ENCODE results near the gene ZNF664. TPM values are rescaled to one million over a fixed set of nuclear protein-coding genes. Genes with fewer than 3 reads are reported as not detected.

The ZNF664 gene
- total RNA-seq, 1 donor from 2014 or later = 38.4 TPM

DNA sequence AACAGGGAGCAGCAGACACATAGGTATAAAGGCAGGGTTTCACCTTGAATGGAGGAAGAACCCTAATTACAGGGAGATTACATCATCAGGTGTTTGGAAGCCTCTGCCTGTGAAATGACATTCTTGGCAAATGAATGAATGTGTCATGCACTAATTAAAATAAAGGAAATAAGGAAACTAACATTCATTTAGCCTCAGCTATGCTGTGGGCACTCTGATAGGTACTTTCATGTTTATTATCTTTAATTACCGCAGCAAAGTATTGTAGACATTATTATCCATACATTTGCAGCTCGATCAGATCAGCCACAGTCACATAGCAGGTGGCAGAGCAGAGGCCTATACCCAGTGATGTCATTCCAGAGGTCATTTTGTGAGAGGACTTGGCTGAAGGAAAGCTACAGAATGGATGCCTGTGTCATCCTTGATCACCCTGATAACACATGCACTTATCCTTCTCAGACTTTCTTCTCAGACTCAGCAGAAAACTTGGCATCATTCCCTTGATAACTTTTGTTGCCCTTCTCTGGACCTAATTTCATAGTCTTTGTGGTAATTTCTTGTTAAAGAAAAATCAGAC lies 18.4 kb downstream of the ZNF664 start:
- ATAC-seq = peak; percentile 47

DNA sequence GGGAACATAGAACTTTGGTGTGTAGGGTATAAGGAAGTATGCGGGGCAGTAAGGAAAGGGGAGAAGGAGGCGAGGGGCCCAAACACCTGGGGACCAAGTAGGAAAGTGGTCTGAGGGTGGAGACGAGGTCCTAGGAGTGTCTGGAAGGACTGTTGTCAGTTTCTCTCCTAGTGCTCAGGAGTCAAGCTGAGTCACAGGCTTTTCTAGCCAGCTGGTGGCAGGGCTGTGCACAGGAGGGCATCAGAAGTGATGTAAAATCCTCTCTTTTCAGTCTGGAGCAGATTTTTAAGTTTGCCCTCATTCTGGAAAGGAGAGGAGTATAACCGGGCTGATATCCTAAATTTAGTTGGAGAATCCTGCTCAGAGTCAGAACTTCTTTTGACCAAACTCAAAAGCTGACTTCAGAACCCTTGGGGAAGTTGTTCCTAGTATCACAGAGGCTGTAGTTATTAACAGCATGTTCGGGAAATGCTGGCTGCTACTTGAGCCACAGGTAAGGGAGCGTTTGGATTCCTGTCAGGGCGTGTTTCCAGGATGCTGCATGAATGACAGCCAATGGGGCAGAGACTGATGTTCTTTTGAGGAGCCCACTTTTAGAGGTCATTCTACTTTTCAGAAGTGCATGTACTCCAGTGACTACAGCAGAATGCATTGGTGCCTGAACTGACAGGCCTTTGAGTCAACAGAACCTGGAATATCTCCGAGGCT lies 19.3 kb downstream of the ZNF664 start:
- ATAC-seq = no peak

DNA sequence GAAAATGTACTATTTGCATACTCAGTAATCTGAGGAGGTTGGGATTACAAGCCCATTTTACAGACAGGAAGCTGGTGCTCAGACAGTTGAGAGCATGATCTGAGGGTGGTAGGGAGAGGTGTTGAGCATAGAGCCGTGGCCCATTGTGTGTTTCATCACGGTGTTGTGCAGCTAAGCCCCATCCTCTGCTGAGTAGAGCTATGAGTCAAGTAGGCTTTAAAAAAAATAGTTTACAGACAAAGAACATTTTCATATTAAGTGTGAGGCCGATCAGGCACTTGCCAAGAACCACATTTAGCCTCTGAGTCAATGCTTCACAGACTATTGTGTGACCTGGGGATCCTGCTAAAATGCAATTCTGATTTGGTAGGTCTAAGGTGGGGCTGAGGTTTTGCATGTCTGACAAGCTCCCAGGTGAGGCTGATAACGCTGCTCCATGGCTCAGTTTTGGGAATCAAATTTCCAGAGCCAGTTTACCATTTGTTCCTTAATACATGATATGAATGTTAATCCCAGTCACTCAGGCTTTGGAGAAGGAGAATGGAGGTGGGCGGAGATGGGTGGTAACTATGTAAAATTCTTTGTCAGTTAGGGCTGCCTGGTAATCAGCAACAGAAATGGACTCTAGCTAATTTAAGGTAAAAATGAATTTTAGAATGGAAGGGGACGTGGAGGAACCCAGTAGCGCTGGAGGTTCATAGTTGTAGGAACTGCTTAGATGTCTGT lies 22.2 kb downstream of the ZNF664 start:
- peak; percentile 92 for ATAC-seq

DNA sequence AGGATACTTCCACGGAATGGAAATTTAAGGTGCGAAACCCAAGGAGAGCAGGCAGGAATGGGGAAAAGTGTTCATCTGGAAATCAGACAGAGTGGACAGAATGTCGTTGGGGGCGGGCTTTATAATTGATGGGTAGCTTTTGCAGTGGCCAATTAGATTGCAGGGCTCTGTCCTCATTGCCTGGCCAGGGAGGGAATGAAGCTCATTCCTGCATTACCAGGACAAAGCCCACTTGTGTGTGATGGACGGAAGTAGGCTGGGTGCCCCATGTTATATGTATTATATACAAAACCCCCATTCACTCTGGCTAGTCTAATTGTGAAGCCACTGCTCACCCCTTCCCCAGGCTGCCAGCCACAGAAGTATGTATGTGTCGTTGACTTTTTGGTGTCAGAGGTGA lies 23.6 kb downstream of the ZNF664 start:
- ATAC-seq = no peak

DNA sequence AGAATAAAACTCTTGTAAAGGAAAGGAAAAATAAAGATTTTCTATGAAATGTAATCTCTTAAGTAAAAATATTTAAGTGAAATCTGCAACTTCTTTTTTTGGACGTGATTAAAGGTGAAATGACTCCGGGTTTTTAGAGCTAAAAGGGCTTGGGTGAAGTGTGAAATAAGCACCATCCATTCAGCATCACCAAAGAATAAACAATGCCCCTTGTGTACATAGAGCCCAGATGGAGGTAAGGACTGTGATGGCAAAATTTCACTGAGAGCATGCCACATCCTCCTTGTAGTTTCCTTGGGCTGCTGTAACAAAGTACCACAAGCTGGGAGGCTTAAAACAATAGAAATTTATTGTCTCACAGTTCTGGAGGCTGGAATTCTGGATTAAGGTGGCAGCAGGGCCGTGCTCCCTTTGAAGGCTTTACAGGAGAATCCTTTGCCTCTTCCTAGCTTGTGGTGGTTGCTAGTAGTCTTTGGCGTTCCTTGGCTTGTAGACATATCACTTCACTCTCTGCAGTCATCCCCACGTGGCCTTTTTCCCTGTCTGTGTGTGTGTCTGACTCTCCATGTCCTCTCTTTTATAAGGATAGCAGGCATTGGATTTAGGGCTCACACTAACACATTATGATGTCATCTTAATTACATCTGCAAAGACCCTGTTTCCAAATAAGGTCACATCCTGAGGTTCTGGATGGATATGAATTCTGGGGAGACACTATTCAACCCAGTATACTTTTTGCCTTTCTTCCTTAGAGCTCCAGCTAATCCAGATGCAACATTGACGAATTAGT lies 24.2 kb downstream of the ZNF664 start:
- ATAC-seq = no peak

DNA sequence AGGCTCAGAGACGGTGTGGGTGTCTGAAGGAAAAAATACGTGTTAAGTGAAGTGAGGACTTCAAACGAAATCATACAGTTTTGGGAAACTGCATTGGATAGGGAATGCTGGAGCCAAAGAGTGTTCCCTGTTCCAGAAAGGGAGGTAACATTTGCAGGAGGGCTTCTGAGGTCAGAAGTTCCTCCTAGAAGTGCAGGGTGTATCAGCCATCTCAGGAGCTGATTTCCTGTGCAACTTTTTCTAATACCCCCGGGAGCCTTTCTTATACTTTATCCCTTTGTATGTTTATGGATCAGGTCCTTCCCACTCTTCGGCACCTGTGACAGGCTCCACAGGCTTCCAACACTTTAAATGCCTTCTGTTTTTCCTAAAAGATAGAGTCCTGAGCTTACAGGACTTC lies 24.9 kb downstream of the ZNF664 start:
- no peak for ATAC-seq

DNA sequence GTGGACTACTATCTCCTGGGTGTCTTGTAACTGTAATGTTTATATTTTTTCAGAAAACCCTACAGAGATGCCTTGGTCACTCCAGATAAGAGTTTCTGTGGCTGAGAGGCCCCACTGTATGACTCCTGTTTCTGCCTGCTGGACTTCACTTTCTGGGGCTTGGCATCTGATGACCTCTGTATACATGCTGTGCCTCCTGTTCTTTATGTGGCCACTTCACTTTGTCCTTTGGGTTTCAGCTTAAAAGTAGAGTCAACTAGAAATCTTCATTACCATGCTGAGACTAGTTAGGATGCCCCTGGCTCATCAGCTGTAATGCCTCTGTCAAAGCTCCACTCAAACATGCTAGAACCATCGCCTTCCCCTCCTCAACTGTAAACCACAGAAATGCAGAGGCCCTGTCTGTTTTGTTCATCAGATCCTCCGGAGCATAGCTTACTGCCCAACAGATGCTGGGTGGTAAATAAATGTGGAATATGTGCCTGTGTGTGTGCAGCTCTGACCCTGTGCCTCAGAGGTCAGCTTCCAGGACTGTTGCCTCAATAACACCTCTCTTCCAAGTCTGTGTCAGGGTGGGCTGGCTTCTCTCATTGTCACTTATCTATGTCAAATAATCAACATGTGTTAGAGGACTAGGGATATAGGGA lies 25.5 kb downstream of the ZNF664 start:
- no peak for ATAC-seq

DNA sequence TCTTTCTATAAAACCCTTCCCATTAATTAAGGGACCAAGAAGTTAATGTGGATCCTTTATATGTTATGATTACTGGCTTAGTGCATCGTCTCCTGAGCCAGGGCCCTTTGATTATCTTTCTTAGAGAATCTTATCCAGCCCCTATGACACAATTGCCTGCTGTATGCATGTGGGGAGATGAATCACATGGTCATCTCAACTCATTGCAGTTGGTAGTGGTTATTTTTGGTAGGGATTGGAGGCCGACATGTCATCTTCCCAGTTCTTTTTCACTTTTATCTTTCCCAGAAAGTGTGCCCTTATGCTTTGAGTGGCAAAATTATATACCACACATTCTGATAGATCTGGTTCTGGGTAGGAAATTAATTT lies 26.0 kb downstream of the ZNF664 start:
- no peak for ATAC-seq

DNA sequence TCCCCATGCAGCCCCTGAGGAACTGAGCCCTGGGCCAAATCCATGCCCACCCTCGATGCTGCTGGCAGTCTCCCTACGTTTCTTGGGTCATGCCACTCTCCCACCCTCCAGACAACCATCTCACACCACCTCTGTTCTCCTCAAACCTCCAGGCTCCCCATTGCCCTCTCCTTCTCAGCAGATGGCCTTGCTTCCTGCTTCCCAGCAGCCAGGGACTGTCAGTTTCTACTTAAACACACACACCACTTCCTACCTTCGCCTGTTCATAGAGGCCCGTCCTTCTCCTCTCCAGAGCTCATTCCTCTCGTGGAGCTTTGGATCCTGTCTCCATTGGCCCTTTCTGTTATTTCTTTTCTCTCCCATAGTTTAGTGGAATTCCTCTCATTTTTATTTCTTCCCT lies 27.1 kb downstream of the ZNF664 start:
- ATAC-seq = no peak

DNA sequence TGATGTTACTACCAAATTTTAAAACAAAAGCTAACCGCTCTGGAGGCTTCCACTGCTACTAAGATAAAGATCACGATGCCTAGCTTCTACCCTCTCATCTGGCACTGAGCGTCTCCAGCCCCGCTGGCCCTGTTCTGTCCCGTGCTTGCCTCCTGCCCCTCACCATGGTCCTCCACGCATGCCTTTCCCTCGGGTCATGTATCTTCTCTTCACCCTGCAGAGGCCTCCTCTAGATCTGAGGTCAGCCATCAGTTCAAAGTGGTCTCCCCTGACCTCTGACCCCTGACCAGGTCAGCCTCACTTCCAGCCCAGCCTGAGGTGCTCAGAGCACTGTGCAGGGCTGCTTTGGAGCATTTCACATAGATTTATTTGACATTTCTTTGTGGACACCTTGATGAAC lies 28.3 kb downstream of the ZNF664 start:
- no peak for ATAC-seq

DNA sequence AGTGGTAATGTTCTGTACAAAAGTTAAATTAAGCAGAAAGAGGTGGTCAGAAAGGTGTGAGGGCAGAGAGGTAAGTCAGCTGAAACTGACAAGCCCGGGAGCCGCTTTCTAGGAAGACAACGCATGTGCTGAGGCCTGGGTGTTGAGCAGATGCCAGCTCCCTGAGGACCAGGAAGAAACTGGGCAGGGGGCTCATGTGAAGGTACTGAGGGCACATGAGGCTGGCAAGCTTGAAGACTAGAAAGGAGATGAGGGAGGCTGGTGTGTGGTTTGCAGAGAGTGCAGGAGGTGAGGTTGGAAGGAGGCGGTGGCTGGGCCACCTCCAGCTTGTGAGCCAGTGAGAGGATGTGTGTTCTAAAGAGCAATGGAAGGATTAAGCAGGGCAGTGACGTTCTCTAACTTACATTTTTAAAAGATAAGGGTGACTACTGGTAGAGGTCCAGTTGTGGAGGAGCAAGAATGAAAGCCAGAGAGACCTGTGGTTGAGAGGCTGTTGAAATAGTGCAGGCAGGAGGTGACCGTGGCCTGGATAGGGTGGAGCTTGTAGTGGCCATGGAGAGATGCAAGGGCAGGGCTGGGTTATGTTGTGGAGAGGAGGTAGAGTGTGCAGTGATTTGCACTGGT lies 29.1 kb downstream of the ZNF664 start:
- peak; percentile 28 for ATAC-seq

DNA sequence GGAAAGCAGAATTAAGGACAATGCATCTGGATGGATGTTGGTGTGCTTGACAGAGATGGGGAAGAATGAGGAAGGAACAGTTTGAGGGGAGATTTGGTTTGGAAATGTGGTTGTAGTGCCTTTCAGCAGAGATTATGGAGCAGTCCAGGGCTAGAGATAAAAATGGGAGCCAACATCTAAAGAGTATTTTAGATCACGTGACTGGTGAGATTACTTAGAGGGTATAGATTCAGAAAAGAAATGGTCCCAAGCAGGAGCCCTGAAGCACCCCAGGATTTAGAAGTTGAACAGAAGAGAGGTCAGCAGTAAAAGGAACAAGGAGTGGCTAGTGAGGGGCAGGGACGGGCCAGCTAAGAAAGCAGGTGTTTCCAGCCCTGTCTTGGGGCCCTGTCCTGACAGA lies 29.6 kb downstream of the ZNF664 start:
- peak; percentile 38 for ATAC-seq

DNA sequence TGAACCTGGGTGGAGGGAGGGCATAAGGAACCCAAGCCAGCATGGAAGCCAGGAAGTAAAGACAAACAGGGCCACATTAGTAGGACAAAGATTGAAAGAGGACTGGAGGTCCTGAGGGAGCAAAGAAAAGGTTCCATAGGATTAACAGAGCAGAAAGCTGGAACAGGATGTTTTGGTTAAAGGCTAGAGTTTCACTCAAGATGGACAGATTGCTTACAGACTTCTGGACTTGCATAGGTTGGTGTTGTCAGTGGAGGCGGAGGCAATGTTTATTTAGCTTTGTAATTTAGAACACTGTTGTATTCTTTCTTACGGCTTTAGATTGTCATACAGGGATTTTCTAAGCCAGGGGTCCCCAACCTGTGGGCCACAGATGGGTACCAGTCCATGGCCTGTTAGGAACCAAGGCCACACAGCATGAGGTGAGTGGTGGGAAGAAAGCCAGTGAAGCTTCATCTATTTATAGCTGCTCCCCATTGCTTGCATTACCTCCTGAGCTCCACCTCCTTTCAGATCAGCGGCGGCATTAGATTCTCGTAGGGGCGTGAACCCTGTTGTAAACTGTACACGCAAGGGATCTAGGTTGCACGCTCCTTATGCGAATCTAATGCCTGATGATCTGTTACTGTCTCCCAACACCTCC lies 31.3 kb downstream of the ZNF664 start:
- no peak for ATAC-seq

DNA sequence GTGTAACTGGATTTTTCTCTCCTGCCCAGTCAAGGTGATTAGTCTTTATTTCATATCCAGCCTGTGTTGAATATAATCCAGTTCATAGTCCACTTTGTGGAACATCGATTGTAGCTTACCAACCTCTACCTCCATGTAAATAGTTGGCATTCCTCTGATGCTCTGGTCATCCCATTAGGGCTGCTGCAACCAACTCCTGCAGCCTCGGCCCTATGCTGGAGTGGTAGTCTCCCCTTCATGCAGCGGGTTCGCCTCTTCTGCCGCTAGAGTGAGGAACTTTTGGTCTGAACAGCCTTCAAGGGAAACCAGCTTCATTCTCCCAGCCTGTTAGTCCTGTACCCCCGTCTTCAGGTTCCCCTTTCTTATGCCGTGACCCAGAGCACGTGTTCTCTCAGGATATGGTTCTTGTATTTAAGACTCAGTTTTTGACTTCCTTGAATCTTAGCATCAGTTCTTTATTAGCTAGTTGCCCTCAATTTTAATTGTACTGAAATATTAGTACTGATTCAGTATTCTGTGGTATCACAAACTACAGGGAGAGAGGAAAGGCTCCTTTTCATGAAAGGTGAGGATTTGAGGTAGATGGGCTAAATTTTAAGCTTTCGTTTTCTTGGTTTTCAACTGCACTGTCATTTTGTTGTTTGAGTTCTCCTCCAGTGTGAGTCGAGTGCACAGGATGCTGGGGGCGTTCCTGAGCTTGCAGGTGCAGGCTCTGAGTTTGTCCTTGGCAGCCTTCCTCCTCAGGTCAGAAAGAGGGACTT lies 33.2 kb downstream of the ZNF664 start:
- ATAC-seq = no peak

DNA sequence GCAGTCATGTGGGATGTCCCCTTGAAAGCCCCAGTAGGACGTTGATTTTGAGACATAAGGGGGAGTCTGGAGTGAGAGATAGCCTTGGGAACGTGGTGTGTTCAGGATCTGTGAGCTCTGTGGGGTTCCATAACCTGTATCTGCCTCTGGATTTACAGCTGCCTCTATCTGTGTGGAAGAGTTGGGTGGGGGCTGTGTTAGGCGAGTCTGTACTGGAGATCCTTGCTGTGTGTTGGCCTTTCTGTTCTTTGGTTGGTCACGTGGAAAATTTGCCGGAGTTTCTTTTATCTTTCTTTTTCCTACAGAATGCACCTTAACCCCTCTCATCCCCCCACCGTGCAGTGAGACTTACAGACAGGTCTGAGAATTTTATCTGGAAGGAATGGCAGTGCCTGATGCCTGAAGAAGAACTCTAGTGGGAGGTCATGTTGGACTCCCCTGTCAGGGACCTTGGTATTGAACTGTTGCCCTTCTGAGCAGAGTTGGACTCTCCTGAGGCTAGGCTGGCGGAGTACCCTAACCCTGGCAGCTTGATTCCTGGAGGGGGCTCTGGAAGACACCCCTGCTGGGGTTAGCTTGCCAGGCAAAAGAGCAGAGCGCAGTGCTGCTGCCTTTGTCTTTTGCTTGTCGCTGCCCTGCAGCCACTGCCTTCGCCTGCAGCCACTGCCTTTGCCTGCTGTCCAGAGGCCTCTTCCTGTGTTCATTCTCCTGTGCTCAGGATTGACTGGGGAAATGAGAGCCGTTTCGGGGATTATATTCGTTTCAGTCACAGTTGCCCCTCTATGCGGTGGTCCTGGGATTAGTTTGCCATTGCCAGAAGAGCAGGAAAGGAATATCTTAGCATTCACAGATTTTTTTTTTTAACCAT lies 34.1 kb downstream of the ZNF664 start:
- no peak for ATAC-seq

DNA sequence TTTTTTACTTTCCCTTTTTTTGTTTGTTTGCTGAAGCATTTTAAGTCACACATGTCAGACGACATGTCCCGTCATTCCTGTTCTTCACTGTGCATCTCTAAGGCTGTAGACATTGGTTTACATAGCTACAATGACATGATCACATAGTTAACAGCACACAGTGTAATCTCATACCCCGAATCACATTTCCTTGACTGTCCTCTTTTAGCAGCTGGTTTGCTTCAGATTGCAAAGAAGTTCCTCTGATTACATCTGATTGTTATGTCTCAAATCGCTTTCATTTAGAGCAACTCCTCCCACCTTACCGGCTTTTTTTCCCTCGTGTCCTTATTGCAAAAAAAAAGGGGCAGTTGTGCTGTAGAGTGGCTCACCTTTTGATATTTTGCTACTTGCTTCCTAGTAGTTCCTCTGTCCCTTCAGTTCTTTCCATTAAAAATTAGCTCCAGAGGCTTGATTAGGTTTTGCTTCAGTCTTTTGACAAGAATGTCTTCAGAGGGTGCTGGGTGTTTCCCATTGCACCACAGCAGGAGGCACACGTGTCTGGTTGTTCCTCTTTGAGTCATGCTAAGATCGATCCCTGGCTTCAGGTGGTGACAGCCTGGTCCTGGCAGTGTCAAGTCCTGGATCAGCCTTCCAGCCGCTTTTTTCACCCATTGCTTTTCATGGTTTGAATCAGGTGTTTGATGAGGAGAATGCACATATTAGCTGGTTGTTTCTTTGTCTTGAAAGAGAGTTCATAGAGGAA lies 35.0 kb downstream of the ZNF664 start:
- peak; percentile 63 for ATAC-seq

DNA sequence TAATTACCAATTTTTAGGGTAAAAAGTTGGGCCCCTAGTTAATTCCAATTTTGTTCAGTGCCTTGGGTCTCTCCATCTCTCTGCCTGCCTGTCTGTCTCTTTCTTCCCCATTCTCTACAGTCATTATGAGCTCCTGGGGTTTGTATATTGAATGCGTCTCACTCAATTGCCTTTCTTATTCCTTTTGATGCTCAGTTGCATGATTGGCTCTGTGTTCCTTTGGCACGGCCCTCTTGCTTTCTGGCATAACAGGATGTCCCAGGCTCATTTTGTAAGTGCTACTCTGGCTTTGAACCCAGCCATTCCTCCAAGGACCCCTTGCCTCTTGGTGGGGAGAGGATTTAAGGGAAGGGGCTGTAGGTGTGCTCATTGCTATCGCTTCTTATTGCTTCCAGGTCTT lies 35.6 kb downstream of the ZNF664 start:
- ATAC-seq = no peak

DNA sequence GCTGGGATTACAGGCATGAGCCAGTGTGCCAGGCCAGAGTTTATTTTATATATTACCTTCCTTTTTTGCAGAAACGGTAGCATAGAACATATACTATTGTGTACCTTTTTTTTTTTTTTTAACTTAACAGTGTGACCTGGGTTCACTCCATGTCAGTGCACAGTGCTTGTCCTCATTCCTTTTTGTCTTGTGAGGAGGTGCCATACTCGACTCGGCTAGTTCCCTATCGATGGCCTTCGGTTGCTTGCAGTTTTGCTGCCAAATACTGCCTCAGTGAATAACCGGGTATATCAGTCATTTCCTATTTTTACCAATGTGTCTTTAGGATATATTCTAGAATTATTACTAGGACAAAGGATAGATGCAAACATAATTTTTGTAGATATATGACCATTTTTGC lies 36.8 kb downstream of the ZNF664 start:
- no peak for ATAC-seq

DNA sequence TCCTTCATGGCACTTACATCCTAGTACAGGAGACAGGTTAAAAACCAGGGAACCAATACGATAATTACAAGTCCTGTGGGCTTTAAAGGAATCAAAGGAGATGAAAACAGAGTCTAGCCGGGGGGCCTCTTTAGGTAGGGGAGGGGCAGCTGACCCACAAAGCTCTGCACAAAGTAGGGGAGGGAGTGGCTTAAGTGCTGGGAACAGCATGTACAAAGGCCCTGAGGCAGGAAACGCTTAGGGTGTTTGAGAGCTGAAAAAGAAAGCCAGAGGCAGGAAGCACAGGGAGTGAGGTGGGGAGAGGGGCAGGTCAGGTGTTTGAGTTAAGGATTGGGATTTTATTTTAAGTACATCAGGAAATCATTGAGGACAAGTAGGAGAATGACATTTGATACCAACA lies 37.7 kb downstream of the ZNF664 start:
- no peak for ATAC-seq

Measured in esophagus mucosa (tissue), 1 donor.